Measurements from ENCODE around the gene LCNL1.

DNA sequence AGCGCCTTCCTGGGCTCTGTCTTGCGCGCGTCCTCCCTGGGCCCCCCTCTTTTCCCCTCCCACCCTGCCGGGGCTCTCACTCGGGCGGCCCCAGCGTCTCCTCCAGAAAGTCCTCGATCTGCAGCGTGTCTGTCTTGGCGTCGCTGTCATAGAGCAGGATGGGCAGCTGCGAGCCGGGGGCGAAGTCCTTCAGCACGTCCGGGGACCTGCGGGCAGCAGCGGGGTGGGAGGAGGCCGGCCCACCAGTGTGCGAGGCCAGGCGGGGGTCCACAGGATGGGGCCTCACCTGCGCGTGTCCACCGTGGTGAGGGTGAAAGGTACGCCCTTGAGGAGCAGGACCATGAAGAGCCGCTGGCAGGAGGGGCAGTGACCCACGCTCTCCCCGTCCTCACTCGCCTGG is 12.6 kb downstream of the LCNL1 start:
- TF ChIP-seq TARDBP (CRISPR knock-in tag; IDR thresholded peaks at IDR 0.05) (no peak), SRF (IDR thresholded peaks at IDR 0.05; ENCODE audit: low read depth, low read length) (no peak), SYNCRIP (IDR thresholded peaks at IDR 0.05; ENCODE audit: insufficient read depth, low read depth, low read length) (no peak), KMT2B (CRISPR knock-in tag; IDR thresholded peaks at IDR 0.05) (no peak), RELA (CRISPR knock-in tag; IDR thresholded peaks at IDR 0.05) (no peak), ZNF629 (CRISPR knock-in tag; conservative IDR thresholded peaks at IDR 0.05) (no peak), MED8 (CRISPR knock-in tag; IDR thresholded peaks at IDR 0.05; ENCODE audit: insufficient replicate concordance) (no peak), SETDB1 (CRISPR knock-in tag; IDR thresholded peaks at IDR 0.05; ENCODE audit: borderline replicate concordance) (no peak), ZNF772 (CRISPR knock-in tag; IDR thresholded peaks at IDR 0.05) (no peak)
- TF ChIP-seq, protein P1, sequence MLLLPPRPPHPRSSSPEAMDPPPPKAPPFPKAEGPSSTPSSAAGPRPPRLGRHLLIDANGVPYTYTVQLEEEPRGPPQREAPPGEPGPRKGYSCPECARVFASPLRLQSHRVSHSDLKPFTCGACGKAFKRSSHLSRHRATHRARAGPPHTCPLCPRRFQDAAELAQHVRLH (CRISPR knock-in tag; IDR thresholded peaks at IDR 0.05; ENCODE audit: borderline replicate concordance, low read depth) = no peak
- TF ChIP-seq, protein P2, sequence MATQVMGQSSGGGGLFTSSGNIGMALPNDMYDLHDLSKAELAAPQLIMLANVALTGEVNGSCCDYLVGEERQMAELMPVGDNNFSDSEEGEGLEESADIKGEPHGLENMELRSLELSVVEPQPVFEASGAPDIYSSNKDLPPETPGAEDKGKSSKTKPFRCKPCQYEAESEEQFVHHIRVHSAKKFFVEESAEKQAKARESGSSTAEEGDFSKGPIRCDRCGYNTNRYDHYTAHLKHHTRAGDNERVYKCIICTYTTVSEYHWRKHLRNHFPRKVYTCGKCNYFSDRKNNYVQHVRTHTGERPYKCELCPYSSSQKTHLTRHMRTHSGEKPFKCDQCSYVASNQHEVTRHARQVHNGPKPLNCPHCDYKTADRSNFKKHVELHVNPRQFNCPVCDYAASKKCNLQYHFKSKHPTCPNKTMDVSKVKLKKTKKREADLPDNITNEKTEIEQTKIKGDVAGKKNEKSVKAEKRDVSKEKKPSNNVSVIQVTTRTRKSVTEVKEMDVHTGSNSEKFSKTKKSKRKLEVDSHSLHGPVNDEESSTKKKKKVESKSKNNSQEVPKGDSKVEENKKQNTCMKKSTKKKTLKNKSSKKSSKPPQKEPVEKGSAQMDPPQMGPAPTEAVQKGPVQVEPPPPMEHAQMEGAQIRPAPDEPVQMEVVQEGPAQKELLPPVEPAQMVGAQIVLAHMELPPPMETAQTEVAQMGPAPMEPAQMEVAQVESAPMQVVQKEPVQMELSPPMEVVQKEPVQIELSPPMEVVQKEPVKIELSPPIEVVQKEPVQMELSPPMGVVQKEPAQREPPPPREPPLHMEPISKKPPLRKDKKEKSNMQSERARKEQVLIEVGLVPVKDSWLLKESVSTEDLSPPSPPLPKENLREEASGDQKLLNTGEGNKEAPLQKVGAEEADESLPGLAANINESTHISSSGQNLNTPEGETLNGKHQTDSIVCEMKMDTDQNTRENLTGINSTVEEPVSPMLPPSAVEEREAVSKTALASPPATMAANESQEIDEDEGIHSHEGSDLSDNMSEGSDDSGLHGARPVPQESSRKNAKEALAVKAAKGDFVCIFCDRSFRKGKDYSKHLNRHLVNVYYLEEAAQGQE (IDR thresholded peaks at IDR 0.05; ENCODE audit: borderline replicate concordance in 1 of 2, low read depth in 1 of 2, low read length in 2 of 2) = no peak
- TF ChIP-seq, protein P3, sequence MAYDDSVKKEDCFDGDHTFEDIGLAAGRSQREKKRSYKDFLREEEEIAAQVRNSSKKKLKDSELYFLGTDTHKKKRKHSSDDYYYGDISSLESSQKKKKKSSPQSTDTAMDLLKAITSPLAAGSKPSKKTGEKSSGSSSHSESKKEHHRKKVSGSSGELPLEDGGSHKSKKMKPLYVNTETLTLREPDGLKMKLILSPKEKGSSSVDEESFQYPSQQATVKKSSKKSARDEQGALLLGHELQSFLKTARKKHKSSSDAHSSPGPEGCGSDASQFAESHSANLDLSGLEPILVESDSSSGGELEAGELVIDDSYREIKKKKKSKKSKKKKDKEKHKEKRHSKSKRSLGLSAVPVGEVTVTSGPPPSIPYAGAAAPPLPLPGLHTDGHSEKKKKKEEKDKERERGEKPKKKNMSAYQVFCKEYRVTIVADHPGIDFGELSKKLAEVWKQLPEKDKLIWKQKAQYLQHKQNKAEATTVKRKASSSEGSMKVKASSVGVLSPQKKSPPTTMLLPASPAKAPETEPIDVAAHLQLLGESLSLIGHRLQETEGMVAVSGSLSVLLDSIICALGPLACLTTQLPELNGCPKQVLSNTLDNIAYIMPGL (CRISPR knock-in tag; IDR thresholded peaks at IDR 0.05; ENCODE audit: borderline replicate concordance in 1 of 2, low read depth in 1 of 2) = no peak
- TF ChIP-seq, protein P4, sequence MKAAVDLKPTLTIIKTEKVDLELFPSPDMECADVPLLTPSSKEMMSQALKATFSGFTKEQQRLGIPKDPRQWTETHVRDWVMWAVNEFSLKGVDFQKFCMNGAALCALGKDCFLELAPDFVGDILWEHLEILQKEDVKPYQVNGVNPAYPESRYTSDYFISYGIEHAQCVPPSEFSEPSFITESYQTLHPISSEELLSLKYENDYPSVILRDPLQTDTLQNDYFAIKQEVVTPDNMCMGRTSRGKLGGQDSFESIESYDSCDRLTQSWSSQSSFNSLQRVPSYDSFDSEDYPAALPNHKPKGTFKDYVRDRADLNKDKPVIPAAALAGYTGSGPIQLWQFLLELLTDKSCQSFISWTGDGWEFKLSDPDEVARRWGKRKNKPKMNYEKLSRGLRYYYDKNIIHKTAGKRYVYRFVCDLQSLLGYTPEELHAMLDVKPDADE (CRISPR knock-in tag; IDR thresholded peaks at IDR 0.05) = no peak
- TF ChIP-seq, protein P5, sequence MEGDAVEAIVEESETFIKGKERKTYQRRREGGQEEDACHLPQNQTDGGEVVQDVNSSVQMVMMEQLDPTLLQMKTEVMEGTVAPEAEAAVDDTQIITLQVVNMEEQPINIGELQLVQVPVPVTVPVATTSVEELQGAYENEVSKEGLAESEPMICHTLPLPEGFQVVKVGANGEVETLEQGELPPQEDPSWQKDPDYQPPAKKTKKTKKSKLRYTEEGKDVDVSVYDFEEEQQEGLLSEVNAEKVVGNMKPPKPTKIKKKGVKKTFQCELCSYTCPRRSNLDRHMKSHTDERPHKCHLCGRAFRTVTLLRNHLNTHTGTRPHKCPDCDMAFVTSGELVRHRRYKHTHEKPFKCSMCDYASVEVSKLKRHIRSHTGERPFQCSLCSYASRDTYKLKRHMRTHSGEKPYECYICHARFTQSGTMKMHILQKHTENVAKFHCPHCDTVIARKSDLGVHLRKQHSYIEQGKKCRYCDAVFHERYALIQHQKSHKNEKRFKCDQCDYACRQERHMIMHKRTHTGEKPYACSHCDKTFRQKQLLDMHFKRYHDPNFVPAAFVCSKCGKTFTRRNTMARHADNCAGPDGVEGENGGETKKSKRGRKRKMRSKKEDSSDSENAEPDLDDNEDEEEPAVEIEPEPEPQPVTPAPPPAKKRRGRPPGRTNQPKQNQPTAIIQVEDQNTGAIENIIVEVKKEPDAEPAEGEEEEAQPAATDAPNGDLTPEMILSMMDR (CRISPR knock-in tag; IDR thresholded peaks at IDR 0.05) = no peak
